Esophagus muscularis mucosa (tissue), 4 donors: ENCODE results near the gene CMTM5. TPM values are rescaled to one million over a fixed set of nuclear protein-coding genes. Genes with fewer than 3 reads are reported as not detected.

Experiments
- DNase-seq: peaks from one replicate; pipeline ENCODE4 v3.0.0-alpha.2; 2017; ENCODE audit errors: extremely low spot score
- H3K27ac ChIP-seq, 4 donors: fragments of 200-600 bp; sonication (generic); replicated peaks in 1 of 4; 1 replicate in 3 of 4; 2 replicates in 1 of 4; pipeline ENCODE4 v1.5.1; 2016 to 2019; ENCODE audit warnings: mild to moderate bottlenecking in 1 of 4
- H3K27me3 ChIP-seq, 4 donors: fragments of 200-600 bp; sonication (generic); one replicate each; pipeline versions ENCODE4 v1.5.1 to v1.6.0; 2016 to 2019
- H3K36me3 ChIP-seq, 4 donors: fragments of 200-600 bp; sonication (generic); one replicate each; pipeline ENCODE4 v1.5.1; 2016 to 2019
- H3K4me1 ChIP-seq, 4 donors: fragments of 200-600 bp; sonication (generic); one replicate each; pipeline ENCODE4 v1.5.1; 2016 to 2019
- H3K4me3 ChIP-seq, 4 donors: fragments of 200-600 bp; sonication (generic); 1 replicate in 2 of 4; 2 replicates in 2 of 4; pipeline ENCODE4 v1.5.1; 2016 to 2019; ENCODE audit warnings: mild to moderate bottlenecking in 4 of 4, moderate library complexity in 1 of 4
- H3K9me3 ChIP-seq, 4 donors: fragments of 200-600 bp; sonication (generic); 1 replicate in 3 of 4; 2 replicates in 1 of 4; pipeline ENCODE4 v1.5.1; 2016 to 2019
- EP300 ChIP-seq: sonication (generic); formaldehyde crosslinking; IDR thresholded peaks from one replicate; pipeline ENCODE4 v1.6.1; 2017; ENCODE audit warnings: antibody characterized with exemption
- POLR2A ChIP-seq: fragments of 450-650 bp; IDR thresholded peaks from one replicate; pipeline ENCODE4 v1.6.1; 2017; ENCODE audit warnings: antibody characterized with exemption, moderate library complexity, mild to moderate bottlenecking, low read depth
- POLR2AphosphoS5 ChIP-seq, 2 donors: sonication (generic); formaldehyde crosslinking; IDR thresholded peaks; one replicate each; pipeline ENCODE4 v1.6.1; 2017; ENCODE audit warnings: antibody characterized with exemption in 2 of 2
- WGBS: methylation state at CpG from one replicate; pipeline ENCODE4 v1.1.5; 2018; 5-methylcytosine and 5-hydroxymethylcytosine counted together
- intact Hi-C: fragments of 100-400 bp; cut with DNase I; formaldehyde crosslinking; loops from one replicate; pipeline ENCODE4 v1.15.1; 2023
- total RNA-seq, 4 donors: library from RNA; depleted of rRNA; stranded (reverse); fragments of >200 nt; gene quantifications; one replicate each; pipeline versions ENCODE4 v1.1.0 to v1.2.1, GENCODE V29; 2016
- TF ChIP-seq, protein P1 (sequence below), 3 experiments: fragments of 200-600 bp in 2 of 3; fragments of 450-650 bp in 1 of 3; sonication (generic) in 2 of 3; IDR thresholded peaks; one replicate each; pipeline ENCODE4 v1.5.1; 2017 to 2019; ENCODE audit warnings: antibody characterized with exemption in 3 of 3, mild to moderate bottlenecking in 2 of 3, moderate library complexity in 1 of 3

CMTM5 gene
- total RNA-seq, 4 donors from 2014 or later = 0.78 to 2.9 (median 1.9) TPM

- DNase-seq = no peak
- H3K9me3 ChIP-seq = no peaks in the 10 kb centered on the region
- H3K27ac ChIP-seq = no peak overlapping the region
- peaks cover 0 to 18% (median 0%) of the 10 kb centered on the region in 4 donors for H3K27me3 ChIP-seq
- peaks cover 0 to 53% (median 0%) of the 10 kb centered on the region in 4 donors for H3K36me3 ChIP-seq
- TF ChIP-seq EP300 = no peak
- TF ChIP-seq, protein P1, sequence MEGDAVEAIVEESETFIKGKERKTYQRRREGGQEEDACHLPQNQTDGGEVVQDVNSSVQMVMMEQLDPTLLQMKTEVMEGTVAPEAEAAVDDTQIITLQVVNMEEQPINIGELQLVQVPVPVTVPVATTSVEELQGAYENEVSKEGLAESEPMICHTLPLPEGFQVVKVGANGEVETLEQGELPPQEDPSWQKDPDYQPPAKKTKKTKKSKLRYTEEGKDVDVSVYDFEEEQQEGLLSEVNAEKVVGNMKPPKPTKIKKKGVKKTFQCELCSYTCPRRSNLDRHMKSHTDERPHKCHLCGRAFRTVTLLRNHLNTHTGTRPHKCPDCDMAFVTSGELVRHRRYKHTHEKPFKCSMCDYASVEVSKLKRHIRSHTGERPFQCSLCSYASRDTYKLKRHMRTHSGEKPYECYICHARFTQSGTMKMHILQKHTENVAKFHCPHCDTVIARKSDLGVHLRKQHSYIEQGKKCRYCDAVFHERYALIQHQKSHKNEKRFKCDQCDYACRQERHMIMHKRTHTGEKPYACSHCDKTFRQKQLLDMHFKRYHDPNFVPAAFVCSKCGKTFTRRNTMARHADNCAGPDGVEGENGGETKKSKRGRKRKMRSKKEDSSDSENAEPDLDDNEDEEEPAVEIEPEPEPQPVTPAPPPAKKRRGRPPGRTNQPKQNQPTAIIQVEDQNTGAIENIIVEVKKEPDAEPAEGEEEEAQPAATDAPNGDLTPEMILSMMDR (IDR thresholded peaks at IDR 0.05) = no peak
- 88% methylated on average over 15 of the region's 15 CpGs for WGBS
- intact Hi-C loops = no loop called here
- H3K4me3 ChIP-seq = no peak overlapping the region
- peaks cover 0 to 6% (median 0%) of the 10 kb centered on the region in 4 donors for H3K4me1 ChIP-seq
Observed at GRCh38 chr14:23406725-23407355, 30.0 kb downstream of the CMTM5 start.

- Histone ChIP-seq H3K36me3 (peaks cover 0 to 50% (median 0%) of the 10 kb centered on the region in 4 donors), H3K27ac (no peak within 1 kb of the TSS), H3K27me3 (peaks cover 0 to 14% (median 0%) of the 10 kb centered on the region in 4 donors), H3K9me3 (no peaks in the 10 kb centered on the region), H3K4me1 (peaks cover 0 to 6% (median 0%) of the 10 kb centered on the region in 4 donors), H3K4me3 (no peak within 1 kb of the TSS)
- TF ChIP-seq, protein P1 (IDR thresholded peaks at IDR 0.05) = no peak
- no peak for TF ChIP-seq EP300
- TF ChIP-seq POLR2A = no peak
- no peak for TF ChIP-seq POLR2AphosphoS5 (IDR thresholded peaks at IDR 0.05)
- intact Hi-C loops = no loop called here
- DNase-seq = no peak
- WGBS = 84% methylated on average over 14 of the region's 15 CpGs
Observed at GRCh38 chr14:23407516-23408306, 30.9 kb downstream of the CMTM5 start, which contains the start of gene MYH6. Gene MYH6, minus strand, starts transcription at chr14:23408273. Its CDS starts 1,050 bp downstream, at chr14:23407223.

DNA sequence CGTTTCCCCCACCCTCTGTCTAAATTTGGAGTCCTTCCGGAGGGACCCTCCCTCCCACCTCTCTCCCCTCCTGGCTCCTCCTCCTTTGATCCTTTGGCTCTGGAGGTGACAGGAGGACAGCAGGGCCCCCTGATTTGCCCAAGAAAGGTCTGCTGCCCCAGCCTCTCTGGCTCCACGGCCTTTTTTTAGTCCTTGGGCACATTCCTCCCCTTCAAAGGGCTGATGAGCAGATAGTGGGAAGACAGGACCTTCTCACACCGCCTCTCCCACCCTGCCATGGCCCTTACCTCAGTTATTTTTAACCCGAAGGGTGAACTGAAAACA is 31.4 kb downstream of the CMTM5 start:
- TF ChIP-seq, protein P1 (IDR thresholded peaks at IDR 0.05) = no peak
- TF ChIP-seq POLR2AphosphoS5 (IDR thresholded peaks at IDR 0.05) = no peak
- TF ChIP-seq EP300 = no peak
- no peak for TF ChIP-seq POLR2A
- intact Hi-C loops = no loop called here
- Histone ChIP-seq H3K27ac (no peak overlapping the region), H3K4me3 (no peak overlapping the region), H3K36me3 (peaks cover 0 to 50% (median 0%) of the 10 kb centered on the region in 4 donors), H3K27me3 (peaks cover 0 to 14% (median 0%) of the 10 kb centered on the region in 4 donors), H3K9me3 (no peaks in the 10 kb centered on the region), H3K4me1 (peaks cover 0 to 6% (median 0%) of the 10 kb centered on the region in 4 donors)
- no peak for DNase-seq
- WGBS = 60% methylated on average over 5 of the region's 5 CpGs

- intact Hi-C loops = no loop called here
- Histone ChIP-seq H3K4me3 (no peak overlapping the region), H3K27me3 (peaks cover 0 to 14% (median 0%) of the 10 kb centered on the region in 4 donors), H3K36me3 (peaks cover 0 to 50% (median 0%) of the 10 kb centered on the region in 4 donors), H3K9me3 (no peaks in the 10 kb centered on the region), H3K4me1 (peaks cover 0 to 6% (median 0%) of the 10 kb centered on the region in 4 donors), H3K27ac (no peak overlapping the region)
- TF ChIP-seq POLR2A (no peak), EP300 (no peak)
- DNase-seq = no peak
- WGBS = 92% methylated on average over 2 of the region's 2 CpGs
Observed at GRCh38 chr14:23409475-23409874, 32.6 kb downstream of the CMTM5 start.

- no peaks in the 10 kb centered on the region for H3K9me3 ChIP-seq
- H3K36me3 ChIP-seq = peaks cover 0 to 52% (median 0%) of the 10 kb centered on the region in 4 donors
- TF ChIP-seq, protein P1 (IDR thresholded peaks at IDR 0.05) = no peak
- TF ChIP-seq EP300 = no peak
- no peak for TF ChIP-seq POLR2AphosphoS5 (IDR thresholded peaks at IDR 0.05)
- no peak for TF ChIP-seq POLR2A
- no peak overlapping the region for H3K27ac ChIP-seq
- no peak for DNase-seq
- H3K27me3 ChIP-seq = peaks cover 0 to 14% (median 0%) of the 10 kb centered on the region in 4 donors
- WGBS = 91% methylated on average over 7 of the region's 14 CpGs
- no peak overlapping the region for H3K4me3 ChIP-seq
- H3K4me1 ChIP-seq = peaks cover 0 to 6% (median 0%) of the 10 kb centered on the region in 4 donors
- intact Hi-C loops = no loop called here
Observed at GRCh38 chr14:23409966-23410635, 33.3 kb downstream of the CMTM5 start.
